ENCODE measurements around the gene CDK5R1. TPM values are rescaled to one million over a fixed set of nuclear protein-coding genes. Genes with fewer than 3 reads are reported as not detected.

CDK5R1 gene
- total and polyA plus RNA-seq, 2 donors (not counting 3 experiments of a cell fraction or from before 2014, with no cell fraction given) = 1.6 to 3.9 TPM

- no peaks in the 10 kb centered on the region for H4K20me1 ChIP-seq (replicated peaks; ENCODE audit: control insufficient read depth, extremely low read depth, insufficient read depth, low read length)
- ChIA-PET CTCF (no interaction called here), POLR2A (no interaction called here)
- intact Hi-C loops (cut with micrococcal nuclease) (no loop called here), dilution Hi-C loops (cut with MboI; ENCODE audit: extremely low pct_ligation_motif_present, low sequenced_read_pairs) (no loop called here)
- H2AFZ ChIP-seq (ENCODE audit: low read depth, low read length) = no peak overlapping the region
- H3K9ac ChIP-seq (replicated peaks; ENCODE audit: extremely low read depth, insufficient read depth, low read length) = no peak overlapping the region
- H3K9me1 ChIP-seq (replicated peaks; ENCODE audit: control insufficient read depth, extremely low read depth, insufficient read depth, low read length) = no peaks in the 10 kb centered on the region
- no peaks in the 10 kb centered on the region for H3K27me3 ChIP-seq (ENCODE audit: control insufficient read depth in 2 of 2, insufficient read depth in 2 of 2, low read length in 2 of 2)
- FAIRE-seq = no peak
- no peak for DNase-seq (ENCODE audit: low read depth, low spot score)
- H3K36me3 ChIP-seq (ENCODE audit: control insufficient read depth in 2 of 2, extremely low read depth in 1 of 2, insufficient read depth in 2 of 2, low read length in 2 of 2) = no peaks in the 10 kb centered on the region
- H3K27ac ChIP-seq (ENCODE audit: insufficient read depth, low read depth, low read length) = no peak overlapping the region
- TF ChIP-seq JUN (IDR thresholded peaks at IDR 0.05; ENCODE audit: borderline replicate concordance, insufficient read depth, insufficient read length, low read depth) = no peak
- TF ChIP-seq MAX (IDR thresholded peaks at IDR 0.05; ENCODE audit: insufficient read depth, insufficient read length) = no peak
- TF ChIP-seq POLR2AphosphoS5 (IDR thresholded peaks at IDR 0.05; ENCODE audit: insufficient read depth, low read depth, low read length) = no peak
- no peak for TF ChIP-seq MYC (IDR thresholded peaks at IDR 0.05; ENCODE audit: low read depth, low read length)
- TF ChIP-seq FOS (IDR thresholded peaks at IDR 0.05; ENCODE audit: borderline replicate concordance, insufficient read depth, low read length) = no peak
- no peak for TF ChIP-seq CTCF (IDR thresholded peaks at IDR 0.05; ENCODE audit: extremely low read depth in 1 of 2, insufficient read depth in 1 of 2, low read depth in 1 of 2, low read length in 2 of 2)
- TF ChIP-seq POLR2A (IDR thresholded peaks at IDR 0.05; ENCODE audit: low read depth, low read length) = no peak
- no peak for TF ChIP-seq EZH2 (IDR thresholded peaks at IDR 0.05; ENCODE audit: borderline replicate concordance, low read depth, low read length, severe bottlenecking)
- no peak for TF ChIP-seq GATA2 (IDR thresholded peaks at IDR 0.05; ENCODE audit: insufficient read depth, insufficient read length, low read depth, low read length)
- H3K9me3 ChIP-seq (replicated peaks; ENCODE audit: control insufficient read depth, insufficient read depth, low read length) = no peaks in the 10 kb centered on the region
- H3K4me1 ChIP-seq (ENCODE audit: control insufficient read depth, extremely low read depth, insufficient read depth, low read length) = no peaks in the 10 kb centered on the region
- H3K4me3 ChIP-seq (replicated peaks in 1 of 3; ENCODE audit: insufficient read depth in 1 of 3, low read depth in 1 of 3, low read length in 3 of 3) = no peak overlapping the region
- no peak overlapping the region for H3K4me2 ChIP-seq (ENCODE audit: insufficient read depth, low read length)
- H3K79me2 ChIP-seq (ENCODE audit: control insufficient read depth, insufficient read depth, low read length) = no peaks in the 10 kb centered on the region
- no TSS peak for BruUV-seq (replicated peaks)
Observed at GRCh38 chr17:32508926-32509325, 22.1 kb downstream of the CDK5R1 start.

Data from endothelial cell of umbilical vein (primary cell).